Kidney (tissue), 14 donors: ENCODE data around the gene CD164. TPM values are rescaled to one million over a fixed set of nuclear protein-coding genes. Genes with fewer than 3 reads are reported as not detected.

Source experiments
- DNase-seq, 5 donors: peaks; one replicate each; pipeline ENCODE4 v3.0.0-alpha.2; 2013 to 2020
- FAIRE-seq: peaks from 2 replicates; lab custom pipeline; 2012; peaks lifted over from hg19 to GRCh38; lab: Jason Lieb, UNC
- H3K27ac ChIP-seq, 2 donors: one replicate each; pipeline ENCODE4 v1.7.0; 2013; ENCODE audit warnings: low read depth in 2 of 2, low read length in 2 of 2, inconsistent platforms in 1 of 2
- H3K27me3 ChIP-seq: one replicate; pipeline ENCODE4 v1.7.1; 2013; ENCODE audit warnings: low read length, inconsistent platforms; ENCODE audit not compliant: control insufficient read depth, insufficient read depth
- H3K36me3 ChIP-seq, 3 donors: one replicate each; pipeline versions ENCODE4 v1.7.0 to v1.7.1; 2013; ENCODE audit warnings: low read length in 3 of 3, control low read depth in 1 of 3, inconsistent platforms in 1 of 3; ENCODE audit not compliant: insufficient read depth in 3 of 3, control insufficient read depth in 2 of 3
- H3K4me1 ChIP-seq, 3 donors: one replicate each; pipeline versions ENCODE4 v1.7.0 to v1.7.1; 2013; ENCODE audit warnings: low read length in 3 of 3, inconsistent platforms in 1 of 3, low read depth in 1 of 3; ENCODE audit not compliant: control insufficient read depth in 2 of 3, insufficient read depth in 2 of 3
- H3K4me3 ChIP-seq, 3 donors: one replicate each; pipeline versions ENCODE4 v1.7.0 to v1.8.1; 2013; ENCODE audit warnings: low read length in 3 of 3, control low read depth in 1 of 3, inconsistent platforms in 1 of 3
- H3K9ac ChIP-seq, 3 donors: one replicate each; pipeline versions ENCODE4 v1.7.0 to v1.7.1; 2013; ENCODE audit warnings: low read length in 3 of 3, control low read depth in 1 of 3, inconsistent platforms in 1 of 3
- H3K9me3 ChIP-seq, 3 donors: one replicate each; pipeline versions ENCODE4 v1.7.0 to v1.7.1; 2013; ENCODE audit warnings: low read length in 3 of 3, control low read depth in 1 of 3, inconsistent platforms in 1 of 3; ENCODE audit not compliant: control insufficient read depth in 2 of 3, insufficient read depth in 1 of 3
- intact Hi-C: fragments of 100-400 bp; cut with DNase I; formaldehyde crosslinking; loops from one replicate; pipeline ENCODE4 v1.11.1; 2022
- polyA plus RNA-seq: library from polyadenylated mRNA; stranded (reverse); fragments of 350-450 nt; fragmentation: Illumina TruSeq; extraction: RNeasy Lipid Tissue Mini Kit (QIAGEN cat#74804); gene quantifications from one replicate; pipeline ENCODE4 v1.2.3, GENCODE V29; 2014; ENCODE audit warnings: low read depth, low replicate concordance; ENCODE audit not compliant: insufficient read depth
- total RNA-seq: library from RNA; stranded (reverse); fragmentation: NEBNext Ultra II Directional; extraction: Animal tissue kit (Norgen Biotek cat#: 25700); gene quantifications from one replicate; pipeline ENCODE4 v1.2.1, GENCODE V29; 2021
- TF ChIP-seq, protein P1 (sequence below): IDR thresholded peaks from 3 replicates; pipeline ENCODE4 v1.5.1; 2012; ENCODE audit warnings: mild to moderate bottlenecking, moderate library complexity, borderline replicate concordance; ENCODE audit not compliant: insufficient read depth; ENCODE audit errors: extremely low read depth
- donor health status: control.
- donor health status: control.
- donor health status: control.
- donor health status: control.
- donor health status: control.
- donor health status: DM: yes; HTN: yes; CAD: no.
- donor health status: Normal renal cell carcinoma (clear cell type).

CD164 gene
- total and polyA plus RNA-seq, 2 donors from 2014 or later, result 205 to 267 TPM

DNA sequence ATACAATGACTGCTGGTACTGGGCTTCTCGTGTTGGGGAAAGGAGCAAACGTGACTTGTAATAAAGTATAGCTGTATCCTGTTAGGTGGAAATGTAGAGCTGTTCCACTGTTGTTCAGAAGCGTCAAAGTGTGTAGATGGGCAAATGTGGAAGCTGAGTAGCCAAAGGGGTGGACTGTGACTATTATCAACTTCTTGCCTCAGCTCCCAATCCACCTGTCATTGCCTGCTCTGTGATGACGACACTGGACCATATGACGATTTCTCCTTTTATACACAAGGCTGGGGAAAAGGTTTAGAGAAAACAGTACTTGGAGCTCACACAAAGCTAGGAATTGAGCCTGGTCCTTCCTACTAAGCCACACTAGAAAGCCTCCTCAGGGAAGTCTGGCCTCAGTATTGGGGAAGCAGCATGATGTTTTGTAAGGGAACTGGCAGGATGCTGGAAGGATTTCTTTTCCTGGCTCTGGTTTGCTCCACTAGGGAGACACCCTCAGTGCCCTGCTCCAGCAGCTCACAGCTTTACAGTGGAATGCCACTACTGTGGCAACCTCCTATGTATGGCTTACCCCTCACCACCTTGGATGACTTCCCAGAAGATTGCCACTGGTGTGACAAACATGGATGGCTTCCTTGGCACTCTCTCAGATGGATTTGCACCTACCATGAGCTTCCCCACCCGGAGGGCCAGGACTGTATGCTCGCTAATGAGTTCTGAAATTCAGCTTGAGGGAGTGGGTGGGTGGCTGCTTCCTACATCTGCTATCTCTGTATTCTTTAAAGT lies 20.0 kb downstream of the CD164 start:
- no peaks in the 10 kb centered on the region for H3K4me1 ChIP-seq
- peaks cover 10 to 28% (median 14%) of the 10 kb centered on the region in 3 donors for H3K36me3 ChIP-seq
- no peak overlapping the region for H3K27ac ChIP-seq
- no peak overlapping the region for H3K4me3 ChIP-seq
- no peaks in the 10 kb centered on the region for H3K27me3 ChIP-seq
- DNase-seq (no peak), FAIRE-seq (no peak)
- no peak overlapping the region for H3K9ac ChIP-seq
- intact Hi-C loops, result no loop called here
- H3K9me3 ChIP-seq, result peaks cover 0 to 2% (median 0%) of the 10 kb centered on the region in 3 donors
- TF ChIP-seq, protein P1, sequence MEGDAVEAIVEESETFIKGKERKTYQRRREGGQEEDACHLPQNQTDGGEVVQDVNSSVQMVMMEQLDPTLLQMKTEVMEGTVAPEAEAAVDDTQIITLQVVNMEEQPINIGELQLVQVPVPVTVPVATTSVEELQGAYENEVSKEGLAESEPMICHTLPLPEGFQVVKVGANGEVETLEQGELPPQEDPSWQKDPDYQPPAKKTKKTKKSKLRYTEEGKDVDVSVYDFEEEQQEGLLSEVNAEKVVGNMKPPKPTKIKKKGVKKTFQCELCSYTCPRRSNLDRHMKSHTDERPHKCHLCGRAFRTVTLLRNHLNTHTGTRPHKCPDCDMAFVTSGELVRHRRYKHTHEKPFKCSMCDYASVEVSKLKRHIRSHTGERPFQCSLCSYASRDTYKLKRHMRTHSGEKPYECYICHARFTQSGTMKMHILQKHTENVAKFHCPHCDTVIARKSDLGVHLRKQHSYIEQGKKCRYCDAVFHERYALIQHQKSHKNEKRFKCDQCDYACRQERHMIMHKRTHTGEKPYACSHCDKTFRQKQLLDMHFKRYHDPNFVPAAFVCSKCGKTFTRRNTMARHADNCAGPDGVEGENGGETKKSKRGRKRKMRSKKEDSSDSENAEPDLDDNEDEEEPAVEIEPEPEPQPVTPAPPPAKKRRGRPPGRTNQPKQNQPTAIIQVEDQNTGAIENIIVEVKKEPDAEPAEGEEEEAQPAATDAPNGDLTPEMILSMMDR, result no peak

DNA sequence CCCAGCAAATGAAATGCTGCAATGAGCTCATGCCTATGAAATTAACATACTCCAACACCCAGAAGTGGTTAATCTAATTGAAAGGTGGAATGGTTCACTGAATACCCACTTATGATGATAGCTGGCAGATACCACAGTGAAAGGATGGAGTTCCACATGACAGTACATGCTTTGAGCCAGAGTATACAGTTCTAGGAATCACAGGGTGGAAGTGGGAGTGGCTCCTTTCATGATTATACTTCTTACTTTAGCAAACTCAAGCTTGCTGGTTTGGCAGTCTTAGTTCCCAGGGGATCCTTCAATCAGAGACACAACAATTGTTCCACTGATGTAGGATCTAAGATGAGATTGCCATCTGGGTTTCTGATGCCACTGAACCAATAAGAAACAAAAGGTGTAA lies 21.5 kb downstream of the CD164 start:
- Histone ChIP-seq H3K4me3 (no peak overlapping the region), H3K9me3 (peaks cover 0 to 2% (median 0%) of the 10 kb centered on the region in 3 donors), H3K27ac (no peak overlapping the region), H3K9ac (no peak overlapping the region), H3K4me1 (no peaks in the 10 kb centered on the region), H3K36me3 (peaks cover 12 to 30% (median 14%) of the 10 kb centered on the region in 3 donors), H3K27me3 (no peaks in the 10 kb centered on the region)
- TF ChIP-seq, protein P1, result no peak
- intact Hi-C loops, result no loop called here
- FAIRE-seq (no peak), DNase-seq (no peak)

DNA sequence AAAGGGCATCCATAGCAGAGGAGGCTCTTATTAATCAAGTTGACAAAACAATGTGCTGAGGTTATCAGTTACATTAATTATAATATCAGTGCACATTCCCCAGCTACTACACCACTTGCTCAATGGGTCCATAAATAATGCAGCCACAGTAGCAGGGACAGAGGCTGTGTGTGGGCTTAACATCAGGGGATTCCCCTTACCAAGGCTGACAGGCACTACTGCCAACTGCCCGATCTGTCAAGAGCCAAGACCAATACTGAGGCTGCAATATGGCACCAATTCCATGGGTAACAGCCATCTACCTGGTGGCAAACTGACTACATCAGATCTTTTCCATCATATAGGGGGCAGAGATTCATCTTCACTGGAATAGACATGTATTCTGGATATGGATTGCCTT lies 22.0 kb downstream of the CD164 start:
- no peak overlapping the region for H3K27ac ChIP-seq
- H3K4me1 ChIP-seq, result no peaks in the 10 kb centered on the region
- no peaks in the 10 kb centered on the region for H3K27me3 ChIP-seq
- H3K4me3 ChIP-seq, result no peak overlapping the region
- intact Hi-C loops, result no loop called here
- FAIRE-seq, result no peak
- H3K9me3 ChIP-seq, result peaks cover 0 to 2% (median 0%) of the 10 kb centered on the region in 3 donors
- TF ChIP-seq, protein P1, result no peak
- H3K36me3 ChIP-seq, result peaks cover 12 to 30% (median 14%) of the 10 kb centered on the region in 3 donors
- no peak for DNase-seq
- no peak overlapping the region for H3K9ac ChIP-seq
